Measurements from ENCODE around the gene DLGAP4.

Gene DLGAP4

DNA sequence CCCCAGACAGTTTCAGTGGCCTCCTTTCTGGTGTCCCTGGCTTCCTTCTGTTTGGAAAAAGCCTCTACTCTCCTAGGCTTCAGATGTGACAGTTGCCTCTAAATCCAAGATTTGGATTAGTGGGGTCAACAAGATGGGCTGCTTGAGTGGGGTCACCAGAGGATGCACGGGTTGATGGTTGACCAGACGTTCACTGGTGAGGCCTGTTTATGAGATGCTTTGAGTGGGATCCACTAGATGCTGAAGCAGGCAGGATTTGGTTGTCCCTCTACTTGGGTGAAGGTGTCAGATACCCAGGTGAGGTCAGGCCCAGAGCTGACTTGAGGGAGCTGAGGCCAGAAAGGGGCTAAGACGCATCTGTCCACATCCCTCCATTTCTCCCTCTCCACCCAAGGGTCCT is 8.1 kb upstream of the DLGAP4 start:
- H3K9me3 Mint-ChIP-seq = no peaks in the 10 kb centered on the region
- H3K36me3 Mint-ChIP-seq (ENCODE audit: low read depth) = no peaks in the 10 kb centered on the region
- H3K27ac Mint-ChIP-seq = no peak overlapping the region
- no peaks in the 10 kb centered on the region for H3K4me1 Mint-ChIP-seq (ENCODE audit: low read depth)
- peaks cover 64% of the 10 kb centered on the region for H3K27me3 Mint-ChIP-seq
- H3K4me3 Mint-ChIP-seq = no peak overlapping the region

GRCh38 chr20:36298795-36299339 is 7.3 kb upstream of the DLGAP4 start:
- H3K4me1 Mint-ChIP-seq (ENCODE audit: low read depth) = no peaks in the 10 kb centered on the region
- no peaks in the 10 kb centered on the region for H3K9me3 Mint-ChIP-seq
- no peak overlapping the region for H3K4me3 Mint-ChIP-seq
- no peaks in the 10 kb centered on the region for H3K36me3 Mint-ChIP-seq (ENCODE audit: low read depth)
- no peak overlapping the region for H3K27ac Mint-ChIP-seq
- H3K27me3 Mint-ChIP-seq = peaks cover 72% of the 10 kb centered on the region

DNA sequence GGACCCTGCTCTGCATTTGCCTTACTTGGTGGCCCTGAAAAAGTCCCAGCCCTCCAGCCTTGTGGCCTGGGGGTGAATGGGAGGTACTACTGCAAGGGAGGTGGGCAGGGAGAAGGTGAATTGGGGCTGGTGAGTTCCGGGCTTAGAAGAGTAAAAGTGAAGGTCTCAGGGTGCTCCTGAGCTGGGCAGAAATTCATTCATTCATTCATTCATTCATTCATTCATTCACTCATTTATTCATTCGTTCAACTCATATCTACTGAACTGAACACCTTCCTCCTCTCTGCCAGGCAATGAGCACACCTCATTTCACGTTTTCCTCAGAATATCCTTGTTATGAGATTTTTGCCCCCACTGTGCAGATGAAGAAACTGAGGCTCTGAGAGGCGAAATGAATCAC is 6.7 kb upstream of the DLGAP4 start:
- H3K4me1 Mint-ChIP-seq (ENCODE audit: low read depth) = no peaks in the 10 kb centered on the region
- H3K27me3 Mint-ChIP-seq = peaks cover 77% of the 10 kb centered on the region
- H3K9me3 Mint-ChIP-seq = no peaks in the 10 kb centered on the region
- H3K4me3 Mint-ChIP-seq = no peak overlapping the region
- H3K36me3 Mint-ChIP-seq (ENCODE audit: low read depth) = no peaks in the 10 kb centered on the region
- no peak overlapping the region for H3K27ac Mint-ChIP-seq

- Mint-ChIP-seq H3K36me3 (ENCODE audit: low read depth) (no peaks in the 10 kb centered on the region), H3K4me3 (no peak overlapping the region), H3K27me3 (peaks cover 76% of the 10 kb centered on the region), H3K27ac (no peak overlapping the region), H3K4me1 (ENCODE audit: low read depth) (peaks cover 3% of the 10 kb centered on the region), H3K9me3 (no peaks in the 10 kb centered on the region)
Observed at GRCh38 chr20:36301359-36302119, 4.6 kb upstream of the DLGAP4 start.

DNA sequence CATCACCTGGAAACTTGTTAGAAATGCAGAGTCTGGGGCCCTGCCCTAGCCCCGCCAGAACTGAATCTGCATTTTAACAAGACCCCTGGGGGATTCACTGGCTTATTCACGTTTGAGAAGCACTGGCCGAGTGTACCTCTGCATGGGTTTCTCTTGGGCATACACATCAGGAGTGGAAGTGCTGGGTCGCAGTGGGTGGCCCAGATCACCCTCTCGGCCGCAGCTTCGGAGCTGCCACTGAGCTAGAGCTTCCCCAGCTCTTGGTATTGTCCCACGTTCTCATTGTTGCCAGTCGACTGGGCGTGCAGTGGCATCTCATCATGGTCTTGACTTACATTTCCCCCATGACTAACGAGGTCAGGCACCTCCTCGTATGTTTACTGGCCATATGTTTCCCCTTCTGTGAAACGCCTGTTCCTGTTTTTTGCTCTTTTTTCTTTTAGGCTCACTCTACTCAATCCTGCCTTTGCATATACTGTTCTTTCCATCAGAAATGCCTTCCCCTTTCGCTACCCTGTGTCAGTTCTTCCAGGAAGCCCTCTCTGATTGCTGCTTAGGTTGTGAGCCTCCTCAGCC is 3.0 kb upstream of the DLGAP4 start:
- Mint-ChIP-seq H3K36me3 (ENCODE audit: low read depth) (no peaks in the 10 kb centered on the region), H3K27ac (no peak overlapping the region), H3K4me1 (ENCODE audit: low read depth) (peaks cover 3% of the 10 kb centered on the region), H3K4me3 (no peak overlapping the region), H3K27me3 (peaks cover 69% of the 10 kb centered on the region), H3K9me3 (no peaks in the 10 kb centered on the region)

GRCh38 chr20:36303831-36304230 is 2.3 kb upstream of the DLGAP4 start:
- H3K27me3 Mint-ChIP-seq = peaks cover 70% of the 10 kb centered on the region
- no peak overlapping the region for H3K27ac Mint-ChIP-seq
- H3K9me3 Mint-ChIP-seq = no peaks in the 10 kb centered on the region
- H3K36me3 Mint-ChIP-seq (ENCODE audit: low read depth) = no peaks in the 10 kb centered on the region
- H3K4me3 Mint-ChIP-seq = no peak overlapping the region
- H3K4me1 Mint-ChIP-seq (ENCODE audit: low read depth) = peaks cover 3% of the 10 kb centered on the region

DNA sequence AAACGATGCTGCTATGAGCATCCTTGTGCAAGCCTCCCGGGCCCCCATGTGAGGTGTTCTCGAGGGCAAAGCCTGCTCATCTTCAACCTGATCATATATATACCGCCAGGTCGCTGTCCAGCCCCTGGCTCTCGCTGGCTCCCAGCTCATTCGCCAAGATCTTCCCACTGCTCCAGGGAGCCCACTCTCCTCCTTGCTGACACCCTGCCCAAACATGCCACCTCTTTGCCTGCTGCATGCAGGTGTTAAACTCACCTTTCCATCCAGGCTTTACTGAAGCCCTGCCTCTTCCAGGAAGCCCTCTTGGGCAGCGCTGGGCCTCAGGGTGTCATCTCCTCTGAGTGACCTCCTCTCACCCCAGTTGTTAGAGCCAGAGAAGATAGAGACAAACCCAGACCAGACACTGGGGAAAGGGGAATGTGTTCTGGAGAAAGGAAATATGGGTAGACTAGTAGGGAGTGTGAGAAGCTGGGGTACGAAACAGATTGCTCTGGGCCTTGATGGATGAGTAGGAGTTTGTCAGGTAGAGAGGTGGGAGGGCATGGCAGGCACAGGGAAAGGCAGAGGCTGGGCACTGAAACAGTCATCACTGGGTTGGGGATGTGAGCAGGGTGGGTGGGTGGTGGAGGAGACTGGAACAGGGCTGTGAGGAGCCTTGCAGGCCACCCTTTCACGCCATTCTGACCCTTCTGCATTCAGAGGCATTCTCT is 1.2 kb upstream of the DLGAP4 start:
- no peaks in the 10 kb centered on the region for H3K36me3 Mint-ChIP-seq (ENCODE audit: low read depth)
- no peak overlapping the region for H3K4me3 Mint-ChIP-seq
- H3K27me3 Mint-ChIP-seq = peaks cover 70% of the 10 kb centered on the region
- H3K9me3 Mint-ChIP-seq = no peaks in the 10 kb centered on the region
- no peak overlapping the region for H3K27ac Mint-ChIP-seq
- H3K4me1 Mint-ChIP-seq (ENCODE audit: low read depth) = peaks cover 3% of the 10 kb centered on the region

- peaks cover 63% of the 10 kb centered on the region for H3K27me3 Mint-ChIP-seq
- peaks cover 3% of the 10 kb centered on the region for H3K4me1 Mint-ChIP-seq (ENCODE audit: low read depth)
- no peak overlapping the region for H3K27ac Mint-ChIP-seq
- H3K4me3 Mint-ChIP-seq = no peak overlapping the region
- H3K9me3 Mint-ChIP-seq = no peaks in the 10 kb centered on the region
- no peaks in the 10 kb centered on the region for H3K36me3 Mint-ChIP-seq (ENCODE audit: low read depth)
Observed at GRCh38 chr20:36306553-36307411, 643 bp downstream of the DLGAP4 start.

DNA sequence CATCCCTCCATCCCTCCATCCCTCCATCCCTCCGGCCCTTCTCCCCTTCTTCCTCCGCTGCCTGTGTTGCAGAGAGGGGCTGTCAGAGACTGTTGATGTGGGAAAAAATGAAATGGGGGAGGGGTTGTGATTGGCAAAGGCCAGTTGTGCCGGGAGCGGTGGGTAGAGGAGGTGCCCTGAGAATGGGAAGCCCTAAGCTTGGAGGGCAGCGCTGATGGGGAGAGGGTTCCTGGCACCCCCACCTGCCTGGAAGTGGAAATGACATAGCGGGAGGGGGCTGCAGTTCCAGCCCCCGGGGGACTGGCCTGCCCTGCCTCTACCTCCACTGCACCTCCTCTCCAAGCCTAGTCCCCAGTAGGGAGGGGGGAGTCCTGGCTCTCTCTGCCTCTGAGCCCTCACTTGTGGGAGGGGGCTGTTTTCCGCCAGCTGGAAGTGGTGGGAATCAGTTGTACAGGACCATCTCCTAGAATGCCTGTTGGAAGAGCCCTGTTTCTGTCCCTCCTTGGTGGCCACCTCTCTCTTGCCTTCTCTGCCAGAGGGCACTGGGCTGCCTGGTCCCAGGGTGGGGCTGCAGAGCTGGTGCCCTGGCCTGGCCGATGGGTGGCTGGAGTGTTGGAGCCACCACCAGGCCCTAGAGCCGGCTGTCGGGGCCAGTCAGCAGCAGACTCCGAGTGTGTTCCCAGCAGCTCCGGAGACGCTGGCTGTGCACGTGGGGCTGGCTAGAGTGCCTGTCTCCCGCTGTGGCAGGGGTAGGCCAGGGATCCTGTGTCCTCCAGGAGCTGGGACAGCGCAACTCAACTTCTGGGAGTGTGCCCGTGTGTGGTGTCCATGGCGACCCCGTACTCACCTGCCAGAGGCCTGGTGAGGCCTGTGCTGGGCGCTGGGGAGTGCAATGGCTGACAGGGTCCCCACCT is 1.5 kb downstream of the DLGAP4 start:
- Mint-ChIP-seq H3K27ac (no peak overlapping the region), H3K36me3 (ENCODE audit: low read depth) (no peaks in the 10 kb centered on the region), H3K9me3 (no peaks in the 10 kb centered on the region), H3K4me1 (ENCODE audit: low read depth) (peaks cover 3% of the 10 kb centered on the region), H3K27me3 (peaks cover 61% of the 10 kb centered on the region), H3K4me3 (no peak overlapping the region)

- H3K4me3 Mint-ChIP-seq = no peak overlapping the region
- peaks cover 3% of the 10 kb centered on the region for H3K4me1 Mint-ChIP-seq (ENCODE audit: low read depth)
- H3K9me3 Mint-ChIP-seq = no peaks in the 10 kb centered on the region
- no peak overlapping the region for H3K27ac Mint-ChIP-seq
- H3K36me3 Mint-ChIP-seq (ENCODE audit: low read depth) = no peaks in the 10 kb centered on the region
- peaks cover 55% of the 10 kb centered on the region for H3K27me3 Mint-ChIP-seq
Observed at GRCh38 chr20:36308353-36308752, 2.2 kb downstream of the DLGAP4 start.

DNA sequence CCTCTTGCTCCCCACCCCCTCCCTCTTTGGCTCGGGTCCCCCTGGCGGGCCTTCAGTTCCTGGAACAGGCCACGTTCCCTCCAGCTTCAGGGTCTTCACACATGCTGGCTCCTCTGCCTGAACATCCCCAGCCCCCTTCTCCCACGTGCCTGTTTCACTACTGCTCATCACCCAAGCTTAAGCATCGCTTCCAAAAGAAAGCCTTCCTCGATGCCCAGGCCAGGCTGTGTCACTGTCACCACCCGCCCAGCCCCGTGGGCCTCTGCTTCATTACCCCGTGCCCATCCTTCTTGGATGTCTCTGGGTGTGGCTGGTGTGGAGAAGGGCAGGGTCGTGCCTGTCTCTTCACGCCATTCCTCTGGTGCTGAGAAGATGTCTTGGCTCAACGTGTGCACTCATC is 2.8 kb downstream of the DLGAP4 start:
- Mint-ChIP-seq H3K27me3 (peaks cover 48% of the 10 kb centered on the region), H3K27ac (no peak overlapping the region), H3K9me3 (no peaks in the 10 kb centered on the region), H3K4me1 (ENCODE audit: low read depth) (peaks cover 3% of the 10 kb centered on the region), H3K36me3 (ENCODE audit: low read depth) (no peaks in the 10 kb centered on the region), H3K4me3 (no peak overlapping the region)

DNA sequence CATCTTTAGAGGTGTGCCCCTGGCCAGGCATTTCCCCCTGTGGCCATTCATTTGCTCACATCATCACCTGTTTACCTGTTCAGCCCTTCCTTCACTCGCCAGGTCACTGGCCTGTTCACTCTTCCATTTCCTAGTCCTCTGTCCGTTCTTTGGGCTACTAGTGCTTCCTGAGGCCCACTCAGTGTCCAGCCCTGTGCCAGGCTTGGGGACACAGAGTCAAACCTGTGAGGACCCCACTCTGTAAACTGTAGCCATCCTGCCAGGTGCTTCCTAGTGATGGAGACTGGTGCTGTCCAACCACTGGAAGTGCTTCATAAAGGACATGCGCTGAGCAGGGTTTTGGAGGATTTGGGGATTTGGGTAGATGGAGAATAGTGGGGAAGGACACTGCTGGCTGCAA is 3.5 kb downstream of the DLGAP4 start:
- peaks cover 43% of the 10 kb centered on the region for H3K27me3 Mint-ChIP-seq
- no peak overlapping the region for H3K4me3 Mint-ChIP-seq
- H3K27ac Mint-ChIP-seq = no peak overlapping the region
- peaks cover 3% of the 10 kb centered on the region for H3K4me1 Mint-ChIP-seq (ENCODE audit: low read depth)
- H3K36me3 Mint-ChIP-seq (ENCODE audit: low read depth) = no peaks in the 10 kb centered on the region
- H3K9me3 Mint-ChIP-seq = no peaks in the 10 kb centered on the region

GRCh38 chr20:36310215-36310981 is 4.3 kb downstream of the DLGAP4 start:
- no peaks in the 10 kb centered on the region for H3K9me3 Mint-ChIP-seq
- H3K27me3 Mint-ChIP-seq = peaks cover 36% of the 10 kb centered on the region
- H3K36me3 Mint-ChIP-seq (ENCODE audit: low read depth) = no peaks in the 10 kb centered on the region
- no peak overlapping the region for H3K4me3 Mint-ChIP-seq
- H3K4me1 Mint-ChIP-seq (ENCODE audit: low read depth) = peaks cover 3% of the 10 kb centered on the region
- no peak overlapping the region for H3K27ac Mint-ChIP-seq

All from stimulated activated naive CD8-positive, alpha-beta T cell treated with anti-CD3 and anti-CD28 coated beads, Interleukin-15, Interleukin-2, amounts not matched to agents 100 ng/mL and 50 ng/mL, for 24 hours (primary cell).